ENCODE measurements around the gene CBX8.

Gene CBX8

GRCh38 chr17:79791735-79792161 is 5.1 kb downstream of the CBX8 start:
- DNase-seq, result no peak

- DNase-seq, result no peak
Observed at GRCh38 chr17:79790805-79791734, 5.8 kb downstream of the CBX8 start.

GRCh38 chr17:79789943-79790804 is 6.7 kb downstream of the CBX8 start:
- no peak for DNase-seq

GRCh38 chr17:79788989-79789942 is 7.6 kb downstream of the CBX8 start:
- DNase-seq, result no peak

GRCh38 chr17:79788455-79788854 is 8.4 kb downstream of the CBX8 start:
- DNase-seq, result no peak

- no peak for DNase-seq
Observed at GRCh38 chr17:79786930-79787643, 9.8 kb downstream of the CBX8 start.

GRCh38 chr17:79785900-79786810 is 10.7 kb downstream of the CBX8 start:
- DNase-seq, result no peak

- no peak for DNase-seq
Observed at GRCh38 chr17:79785017-79785899, 11.6 kb downstream of the CBX8 start.

- no peak for DNase-seq
Observed at GRCh38 chr17:79784353-79785016, 12.4 kb downstream of the CBX8 start.

- DNase-seq, result no peak
Observed at GRCh38 chr17:79783891-79784290, 13.0 kb downstream of the CBX8 start.

- no peak for DNase-seq
Observed at GRCh38 chr17:79781736-79782575, 14.9 kb downstream of the CBX8 start.

GRCh38 chr17:79781012-79781650 is 15.7 kb downstream of the CBX8 start:
- DNase-seq, result no peak

- DNase-seq, result no peak
Observed at GRCh38 chr17:79779661-79780365, 17.1 kb downstream of the CBX8 start.

GRCh38 chr17:79779084-79779529 is 17.8 kb downstream of the CBX8 start:
- no peak for DNase-seq

- DNase-seq, result no peak
Observed at GRCh38 chr17:79778504-79779083, 18.3 kb downstream of the CBX8 start.

GRCh38 chr17:79777894-79778503 is 18.9 kb downstream of the CBX8 start, which contains the start of gene CBX2:
Gene CBX2, plus strand, starts transcription at chr17:79778148. Its CDS starts 88 bp downstream, at chr17:79778236.
- DNase-seq, result no peak
